ENCODE results near the gene INHBB.

Gene INHBB

GRCh38 chr2:120353591-120353898, 7.6 kb downstream of the INHBB start:
- CTCF ChIA-PET, result no interaction called here
- TF ChIP-seq ARNT (IDR thresholded peaks at IDR 0.05) (no peak), L3MBTL2 (conservative IDR thresholded peaks at IDR 0.05) (no peak)
- POLR2A ChIA-PET, result no interaction called here
- no peak for DNase-seq (ENCODE audit: extremely low spot score)

GRCh38 chr2:120353931-120354330, 8.0 kb downstream of the INHBB start:
- ChIA-PET CTCF (no interaction called here), POLR2A (no interaction called here)
- TF ChIP-seq LEF1 (IDR thresholded peaks at IDR 0.05; ENCODE audit: borderline replicate concordance) (no peak), ARNT (IDR thresholded peaks at IDR 0.05) (no peak), FOXK2 (IDR thresholded peaks at IDR 0.05) (no peak), TARDBP (IDR thresholded peaks at IDR 0.05) (no peak), SUZ12 (IDR thresholded peaks at IDR 0.05) (no peak)
- no peak for DNase-seq (ENCODE audit: extremely low spot score)

GRCh38 chr2:120354467-120354866, 8.5 kb downstream of the INHBB start:
- POLR2A ChIA-PET, result no interaction called here
- CTCF ChIA-PET, result no interaction called here

GRCh38 chr2:120354935-120355779, 9.2 kb downstream of the INHBB start:
- POLR2A ChIA-PET, result no interaction called here
- no peak for TF ChIP-seq HDGF (IDR thresholded peaks at IDR 0.05; ENCODE audit: borderline replicate concordance)
- no peak for TF ChIP-seq TARDBP (IDR thresholded peaks at IDR 0.05)
- no peak for TF ChIP-seq PKNOX1 (IDR thresholded peaks at IDR 0.05)
- TF ChIP-seq LEF1 (IDR thresholded peaks at IDR 0.05; ENCODE audit: borderline replicate concordance), result no peak
- no peak for TF ChIP-seq ZNF384 (IDR thresholded peaks at IDR 0.05)
- DNase-seq (ENCODE audit: extremely low spot score), result no peak
- CTCF ChIA-PET, result no interaction called here

More at GRCh38 chr2:120354467-120354866, 8.5 kb downstream of the INHBB start:
- TF ChIP-seq PKNOX1 (IDR thresholded peaks at IDR 0.05) (no peak), FOXA1 (IDR thresholded peaks at IDR 0.05) (no peak), SP1 (IDR thresholded peaks at IDR 0.05) (no peak), FOXM1 (IDR thresholded peaks at IDR 0.05; ENCODE audit: borderline replicate concordance) (no peak), FOXK2 (IDR thresholded peaks at IDR 0.05) (no peak), BHLHE40 (IDR thresholded peaks at IDR 0.05; ENCODE audit: borderline replicate concordance) (no peak), ARNT (IDR thresholded peaks at IDR 0.05) (no peak), HDGF (IDR thresholded peaks at IDR 0.05; ENCODE audit: borderline replicate concordance) (no peak), LEF1 (IDR thresholded peaks at IDR 0.05; ENCODE audit: borderline replicate concordance) (no peak), TARDBP (IDR thresholded peaks at IDR 0.05) (no peak), ZNF384 (IDR thresholded peaks at IDR 0.05) (no peak), ELF4 (IDR thresholded peaks at IDR 0.05) (no peak), CTBP1 (IDR thresholded peaks at IDR 0.05; ENCODE audit: borderline replicate concordance) (no peak), SUZ12 (IDR thresholded peaks at IDR 0.05) (no peak), NFRKB (IDR thresholded peaks at IDR 0.05) (no peak), L3MBTL2 (conservative IDR thresholded peaks at IDR 0.05) (no peak)
- no peak for DNase-seq (ENCODE audit: extremely low spot score)

- CTCF ChIA-PET, result no interaction called here
These were observed 9.9 kb downstream of the INHBB start for GRCh38 chr2:120355780-120356266.

GRCh38 chr2:120357768-120358167, 11.8 kb downstream of the INHBB start:
- ChIA-PET CTCF (interaction anchor here (0.6 kb wide), 1 partner anchor 72 kb away, joined by 6 read pairs; no protein-coding TSS in a partner anchor), POLR2A (no interaction called here)
- DNase-seq (ENCODE audit: extremely low spot score), result no peak
- TF ChIP-seq ZNF384 (IDR thresholded peaks at IDR 0.05), result no peak
- TF ChIP-seq L3MBTL2 (conservative IDR thresholded peaks at IDR 0.05), result no peak
- TF ChIP-seq BHLHE40 (IDR thresholded peaks at IDR 0.05; ENCODE audit: borderline replicate concordance), result no peak
- TF ChIP-seq FOXA1 (IDR thresholded peaks at IDR 0.05), result no peak
- TF ChIP-seq ELF4 (IDR thresholded peaks at IDR 0.05), result no peak
- TF ChIP-seq PKNOX1 (IDR thresholded peaks at IDR 0.05), result no peak
- no peak for TF ChIP-seq HDGF (IDR thresholded peaks at IDR 0.05; ENCODE audit: borderline replicate concordance)
- TF ChIP-seq FOXM1 (IDR thresholded peaks at IDR 0.05; ENCODE audit: borderline replicate concordance), result no peak
- no peak for TF ChIP-seq NFRKB (IDR thresholded peaks at IDR 0.05)
- TF ChIP-seq SUZ12 (IDR thresholded peaks at IDR 0.05), result no peak
- no peak for TF ChIP-seq LEF1 (IDR thresholded peaks at IDR 0.05; ENCODE audit: borderline replicate concordance)
- TF ChIP-seq TARDBP (IDR thresholded peaks at IDR 0.05), result no peak

More at GRCh38 chr2:120355780-120356266, 9.9 kb downstream of the INHBB start:
- no peak for DNase-seq (ENCODE audit: extremely low spot score)
- POLR2A ChIA-PET, result no interaction called here
- TF ChIP-seq SP1 (IDR thresholded peaks at IDR 0.05), result no peak
- no peak for TF ChIP-seq L3MBTL2 (conservative IDR thresholded peaks at IDR 0.05)
- no peak for TF ChIP-seq ARNT (IDR thresholded peaks at IDR 0.05)
- no peak for TF ChIP-seq LEF1 (IDR thresholded peaks at IDR 0.05; ENCODE audit: borderline replicate concordance)
- TF ChIP-seq SUZ12 (IDR thresholded peaks at IDR 0.05), result no peak
- TF ChIP-seq FOXA1 (IDR thresholded peaks at IDR 0.05), result no peak
- TF ChIP-seq FOXM1 (IDR thresholded peaks at IDR 0.05; ENCODE audit: borderline replicate concordance), result no peak
- TF ChIP-seq PKNOX1 (IDR thresholded peaks at IDR 0.05), result no peak
- no peak for TF ChIP-seq BHLHE40 (IDR thresholded peaks at IDR 0.05; ENCODE audit: borderline replicate concordance)
- TF ChIP-seq FOXK2 (IDR thresholded peaks at IDR 0.05), result no peak
- TF ChIP-seq ZNF384 (IDR thresholded peaks at IDR 0.05), result no peak
